ENCODE measurements around the gene WDR90. TPM values are rescaled to one million over a fixed set of nuclear protein-coding genes. Genes with fewer than 3 reads are reported as not detected.

WDR90 gene
- total and polyA plus RNA-seq, 3 donors from 2014 or later = 102 to 195 (median 155) TPM

DNA sequence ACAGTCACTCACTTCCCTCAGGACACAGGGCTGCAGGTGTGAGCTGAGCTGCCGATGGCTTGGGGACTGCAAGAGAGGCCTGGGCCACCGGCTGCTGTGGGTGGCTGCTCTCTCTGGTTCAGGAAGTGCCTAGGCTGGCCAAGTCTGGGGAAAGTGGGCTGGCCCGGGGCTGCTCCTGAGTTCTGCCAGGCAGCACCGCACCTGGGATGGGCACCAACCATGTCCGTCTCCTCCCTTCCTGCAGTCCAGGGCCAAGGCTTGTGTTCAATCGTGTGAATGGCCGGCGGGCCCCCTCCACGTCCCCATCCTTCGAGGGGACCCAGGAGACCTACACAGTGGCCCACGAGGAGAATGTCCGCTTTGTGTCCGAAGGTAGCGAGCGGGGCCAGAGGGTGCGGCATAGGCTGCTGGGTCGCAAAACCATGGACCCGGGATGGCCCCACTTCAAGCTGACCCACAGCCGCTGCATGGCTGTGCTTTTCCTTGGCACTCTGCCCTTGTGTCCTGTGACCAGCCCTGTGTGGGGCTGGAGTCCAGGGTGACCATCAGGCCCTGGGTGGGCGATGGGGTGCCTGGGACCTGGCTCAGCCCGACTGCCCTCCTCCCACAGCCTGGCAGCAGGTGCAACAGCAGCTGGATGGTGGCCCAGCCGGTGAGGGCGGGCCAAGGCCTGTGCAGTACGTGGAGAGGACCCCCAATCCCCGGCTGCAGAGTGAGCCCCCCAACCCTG lies 1.8 kb upstream of the WDR90 start:
- H3K36me3 ChIP-seq (ENCODE audit: low read depth, missing control alignments) = no peaks in the 10 kb centered on the region
- H3K4me1 ChIP-seq = peaks cover 28% of the 10 kb centered on the region
- no peak overlapping the region for H3K27ac ChIP-seq
- no peaks in the 10 kb centered on the region for H3K27me3 ChIP-seq
- no peak overlapping the region for H3K4me3 ChIP-seq
- no peaks in the 10 kb centered on the region for H3K9me3 ChIP-seq
- no peak for DNase-seq
- TF ChIP-seq CTCF (IDR thresholded peaks at IDR 0.05) = no peak
- TF ChIP-seq POLR2A (IDR thresholded peaks at IDR 0.05) = no peak
- intact Hi-C loops (cut with DNase I; ENCODE audit: low total_unique reads) = no loop called here
- WGBS, 2 donors = 77 to 86% methylated on average over 17 to 22 of the region's 25 CpGs

DNA sequence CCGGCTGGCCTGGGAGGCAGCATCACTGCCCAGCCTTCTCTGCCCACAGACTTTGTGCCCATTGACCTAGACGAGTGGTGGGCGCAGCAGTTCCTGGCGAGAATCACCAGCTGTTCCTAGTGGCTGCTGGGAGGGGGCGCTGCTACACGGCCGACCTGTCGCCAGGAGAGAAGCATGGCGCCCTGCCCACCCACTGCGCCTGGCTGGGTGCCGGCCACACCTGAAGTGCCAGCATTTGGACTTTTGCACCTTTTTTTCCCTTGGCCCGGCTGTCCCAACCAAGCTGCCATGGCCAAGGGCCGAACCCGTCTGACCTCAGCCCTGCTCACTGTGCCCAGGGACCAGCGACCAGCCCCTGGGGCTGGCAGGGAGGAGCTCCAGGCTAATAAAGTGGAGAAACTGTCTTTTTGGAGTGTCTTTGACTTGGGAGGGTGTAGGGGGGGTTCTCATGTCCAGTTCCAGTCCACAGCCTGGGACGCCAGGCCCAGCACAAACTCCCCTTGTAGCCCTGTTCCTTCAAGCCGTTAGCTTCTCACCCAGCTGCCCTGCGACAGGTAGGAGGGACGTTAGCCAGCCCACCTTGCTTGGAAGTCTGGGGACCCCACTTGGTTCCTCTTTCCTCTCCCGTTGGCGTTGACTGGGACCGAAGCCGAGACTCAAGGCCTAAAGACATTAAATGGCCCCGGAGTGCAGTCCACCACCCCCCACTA lies 939 bp upstream of the WDR90 start:
- DNase-seq = peak; percentile 46
- H3K9me3 ChIP-seq = no peaks in the 10 kb centered on the region
- WGBS, 2 donors = 41 to 52% methylated on average over 5 to 23 of the region's 24 CpGs
- H3K4me1 ChIP-seq = peaks cover 19% of the 10 kb centered on the region
- intact Hi-C loops (cut with DNase I; ENCODE audit: low total_unique reads) = no loop called here
- H3K4me3 ChIP-seq = peak overlapping the region; percentile 71 to 73
- H3K36me3 ChIP-seq (ENCODE audit: low read depth, missing control alignments) = no peaks in the 10 kb centered on the region
- H3K27me3 ChIP-seq = no peaks in the 10 kb centered on the region
- H3K27ac ChIP-seq = peak overlapping the region; percentile 53 to 89
- TF ChIP-seq POLR2A (IDR thresholded peaks at IDR 0.05) = no peak
- peak in 1 of 3 experiments; percentile 25 for TF ChIP-seq CTCF (IDR thresholded peaks at IDR 0.05)

DNA sequence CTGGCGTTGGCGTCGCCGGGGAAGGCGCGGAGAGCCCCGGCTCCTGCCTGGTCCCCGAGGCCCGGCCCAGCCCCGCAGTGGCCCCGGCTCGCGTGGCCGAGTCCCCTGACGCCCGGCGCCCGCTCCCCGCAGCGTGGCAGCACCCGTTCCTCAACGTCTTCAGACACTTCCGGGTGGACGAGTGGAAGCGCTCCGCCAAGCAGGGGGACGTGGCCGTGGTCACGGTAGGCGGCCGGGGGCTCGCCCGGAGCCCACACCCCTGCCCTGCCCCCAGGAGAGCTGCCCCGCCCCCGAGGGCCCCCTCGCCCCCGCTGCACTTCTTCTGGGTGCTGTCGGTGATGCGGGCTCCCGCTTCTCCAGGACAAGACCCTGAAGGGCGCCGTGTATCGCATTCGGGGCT lies 466 bp downstream of the WDR90 start:
- no peaks in the 10 kb centered on the region for H3K9me3 ChIP-seq
- peak overlapping the region in 1 of 2 donors; percentile 89 for H3K27ac ChIP-seq
- H3K27me3 ChIP-seq = no peaks in the 10 kb centered on the region
- H3K36me3 ChIP-seq (ENCODE audit: low read depth, missing control alignments) = no peaks in the 10 kb centered on the region
- intact Hi-C loops (cut with DNase I; ENCODE audit: low total_unique reads) = no loop called here
- TF ChIP-seq POLR2A (IDR thresholded peaks at IDR 0.05) (no peak), CTCF (IDR thresholded peaks at IDR 0.05) (no peak)
- peaks cover 19% of the 10 kb centered on the region for H3K4me1 ChIP-seq
- H3K4me3 ChIP-seq = peak overlapping the region; percentile 71 to 73
- WGBS, 2 donors = 0 to 3% methylated on average over 17 to 44 of the region's 44 CpGs
- DNase-seq = no peak

GRCh38 chr16:651844-652243 lies 2.7 kb downstream of the WDR90 start:
- H3K9me3 ChIP-seq = no peaks in the 10 kb centered on the region
- no peak overlapping the region for H3K4me3 ChIP-seq
- intact Hi-C loops (cut with DNase I; ENCODE audit: low total_unique reads) = no loop called here
- no peaks in the 10 kb centered on the region for H3K36me3 ChIP-seq (ENCODE audit: low read depth, missing control alignments)
- no peak for DNase-seq
- H3K27ac ChIP-seq = no peak overlapping the region
- no peaks in the 10 kb centered on the region for H3K27me3 ChIP-seq
- peaks cover 19% of the 10 kb centered on the region for H3K4me1 ChIP-seq
- TF ChIP-seq POLR2A (IDR thresholded peaks at IDR 0.05) (no peak), CTCF (IDR thresholded peaks at IDR 0.05) (no peak)
- WGBS, 2 donors = 85 to 88% methylated on average over 3 to 22 of the region's 22 CpGs
